Subcutaneous abdominal adipose tissue (tissue), 5 donors: ENCODE results near the gene AK9.
"Not testable (repeated sequence)": the region's sequence is repeated elsewhere in the genome, so short reads cannot be mapped to it uniquely, and the experiment has no call there.

Experiments
- H3K27ac ChIP-seq: one replicate; pipeline ENCODE4 v1.7.0; 2013; ENCODE audit warnings: low read depth, mild to moderate bottlenecking, inconsistent platforms, low read length, moderate library complexity
- H3K27me3 ChIP-seq, 5 donors: one replicate each; pipeline ENCODE4 v1.7.0; 2013; ENCODE audit warnings: low read length in 5 of 5, inconsistent platforms in 1 of 5; ENCODE audit not compliant: control insufficient read depth in 5 of 5, insufficient read depth in 4 of 5
- H3K36me3 ChIP-seq, 5 donors: one replicate each; pipeline ENCODE4 v1.7.0; 2013; ENCODE audit warnings: low read length in 5 of 5; ENCODE audit not compliant: control insufficient read depth in 5 of 5, insufficient read depth in 5 of 5
- H3K4me1 ChIP-seq, 5 donors: one replicate each; pipeline ENCODE4 v1.7.0; 2013; ENCODE audit warnings: low read length in 5 of 5, mild to moderate bottlenecking in 3 of 5, moderate library complexity in 1 of 5; ENCODE audit not compliant: control insufficient read depth in 5 of 5, insufficient read depth in 5 of 5
- H3K4me3 ChIP-seq, 5 donors: one replicate each; pipeline ENCODE4 v1.7.0; 2013; ENCODE audit warnings: low read length in 5 of 5, low read depth in 1 of 5
- H3K9ac ChIP-seq, 5 donors: one replicate each; pipeline ENCODE4 v1.7.0; 2013; ENCODE audit warnings: low read length in 5 of 5, mild to moderate bottlenecking in 4 of 5, moderate library complexity in 3 of 5
- H3K9me3 ChIP-seq, 5 donors: one replicate each; pipeline ENCODE4 v1.7.0; 2013; ENCODE audit warnings: low read length in 5 of 5; ENCODE audit not compliant: control insufficient read depth in 5 of 5
- donor health status: healthy.
- donor health status: healthy.
- donor health status: healthy.
- donor health status: healthy.
- donor health status: healthy.

The AK9 gene

DNA sequence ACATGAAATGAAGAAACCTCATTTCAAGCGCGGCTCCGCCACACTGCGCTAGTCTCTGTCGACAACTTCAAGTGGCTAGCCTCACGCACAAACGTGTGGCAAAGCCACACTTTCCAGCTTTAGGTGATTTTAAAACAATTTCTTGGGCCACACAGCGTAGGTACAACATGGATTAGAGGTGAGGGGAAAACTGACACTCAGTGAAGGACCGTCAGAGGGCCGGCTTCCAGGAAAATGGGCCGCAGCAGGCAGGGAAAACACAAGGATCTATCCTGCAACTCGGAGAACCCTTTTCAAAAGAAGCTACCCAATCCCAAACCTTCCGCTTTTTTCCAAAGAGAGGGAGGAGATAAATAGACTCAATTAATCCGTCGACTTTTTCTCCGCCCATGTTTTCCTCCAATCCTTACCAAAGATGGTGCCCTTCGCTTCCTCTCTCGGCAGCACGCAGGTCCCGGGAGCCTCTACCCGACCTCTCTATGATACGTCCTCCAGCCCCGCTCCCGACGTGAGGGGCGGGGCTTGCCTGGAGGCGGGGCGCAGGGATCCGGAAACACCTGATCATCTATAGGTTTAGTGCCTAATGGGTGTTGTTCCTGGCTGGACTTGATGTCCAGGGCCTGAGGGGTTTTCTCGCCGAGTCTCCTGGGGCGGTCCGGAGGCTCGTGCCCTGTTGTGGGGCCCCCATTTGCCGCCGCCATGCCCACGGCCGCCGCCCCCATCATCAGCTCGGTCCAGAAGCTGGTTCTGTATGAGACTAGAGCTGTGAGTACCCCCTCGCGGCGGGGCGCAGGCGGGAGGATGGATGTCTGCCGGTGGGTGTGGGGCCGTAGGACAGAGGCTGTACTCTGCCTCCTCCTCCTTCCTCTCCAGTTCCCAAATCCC lies at the start of gene AK9, which contains the start of gene FIG4:
TSS of gene AK9 (minus strand) at position 466 of the 885 bp plus-strand sequence. CDS start 15,457 bp downstream, outside the sequence.
TSS of gene FIG4 (plus strand) at position 560 of the 885 bp plus-strand sequence. CDS start at position 700, 140 bp downstream.
- Histone ChIP-seq H3K27me3 (no peaks in the 10 kb centered on the region), H3K4me1 (peaks cover 0 to 37% (median 20%) of the 10 kb centered on the region in 5 donors), H3K9ac (peak within 1 kb of the TSS; percentile 80 to 96 (median 87)), H3K36me3 (no peaks in the 10 kb centered on the region), H3K9me3 (peaks cover 0 to 4% (median 2%) of the 10 kb centered on the region in 5 donors), H3K4me3 (peak within 1 kb of the TSS; percentile 76 to 98 (median 92)), H3K27ac (peak within 1 kb of the TSS; percentile 87)

DNA sequence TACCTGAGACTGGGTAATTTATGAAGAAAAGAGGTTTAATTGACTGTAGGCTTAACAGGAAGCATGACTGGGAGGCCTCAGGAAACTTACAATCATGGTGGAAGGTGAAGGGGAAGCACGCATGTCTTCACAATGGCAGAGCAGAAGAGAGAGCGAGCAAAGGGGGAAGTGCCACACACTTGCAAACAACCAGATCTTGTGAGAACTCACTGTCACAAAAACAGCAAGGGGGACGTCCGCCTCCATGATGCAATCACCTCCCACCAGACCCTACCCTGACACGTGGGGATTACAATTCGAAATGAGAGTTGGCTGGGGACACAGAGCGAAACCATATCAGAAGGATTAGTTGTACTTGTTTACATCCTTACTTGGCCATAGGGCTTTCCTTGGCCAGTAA lies 49.8 kb upstream of the AK9 start:
- no peak overlapping the region for H3K27ac ChIP-seq
- H3K9ac ChIP-seq: no peak overlapping the region
- H3K4me1 ChIP-seq: peaks cover 0 to 4% (median 0%) of the 10 kb centered on the region in 5 donors
- H3K36me3 ChIP-seq: peaks cover 15 to 47% (median 30%) of the 10 kb centered on the region in 5 donors
- no peak overlapping the region for H3K4me3 ChIP-seq
- H3K27me3 ChIP-seq: no peaks in the 10 kb centered on the region
- H3K9me3 ChIP-seq: no peaks in the 10 kb centered on the region

DNA sequence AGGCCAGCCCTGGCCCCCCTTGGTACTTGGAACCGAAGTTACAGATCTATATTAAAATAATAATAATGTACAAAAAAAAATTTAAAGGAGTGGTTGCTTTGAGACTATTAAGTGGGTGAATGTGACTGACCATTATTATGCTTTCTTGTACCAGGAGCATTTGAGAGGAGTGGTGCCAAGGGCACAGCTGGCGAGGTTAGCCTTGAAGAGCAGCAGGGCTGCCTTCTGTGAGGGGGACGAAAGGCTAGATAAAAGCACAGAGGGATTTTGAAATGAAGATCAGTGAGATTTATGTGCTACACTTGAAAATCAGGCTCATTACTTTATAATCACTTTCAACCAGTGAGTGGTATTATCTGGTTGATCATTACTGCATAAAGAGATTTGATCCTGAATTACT lies 48.7 kb upstream of the AK9 start:
- Histone ChIP-seq H3K4me1 (peaks cover 0 to 4% (median 0%) of the 10 kb centered on the region in 5 donors), H3K36me3 (peaks cover 20 to 56% (median 34%) of the 10 kb centered on the region in 5 donors), H3K27ac (no peak overlapping the region), H3K27me3 (no peaks in the 10 kb centered on the region), H3K4me3 (no peak overlapping the region), H3K9me3 (no peaks in the 10 kb centered on the region), H3K9ac (no peak overlapping the region)

DNA sequence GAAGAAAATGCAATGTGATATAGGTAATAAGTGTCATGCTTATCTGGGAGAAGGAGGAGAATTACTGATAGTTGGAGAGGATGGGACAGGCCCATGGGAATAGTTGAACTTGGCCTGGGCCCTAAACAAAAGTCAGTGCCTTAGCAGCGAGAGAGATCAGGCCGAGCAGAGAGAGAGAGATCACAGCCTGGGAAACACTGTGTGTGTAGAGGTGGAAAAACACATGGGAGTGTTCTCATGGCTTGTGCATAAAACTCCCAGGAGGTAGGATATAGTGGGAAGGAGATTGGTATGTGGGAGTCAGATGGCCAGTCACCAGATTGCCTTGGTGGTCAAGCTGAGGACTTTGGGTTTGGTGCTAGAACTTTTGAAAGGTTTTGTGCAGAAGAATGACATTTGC lies 47.7 kb upstream of the AK9 start:
- Histone ChIP-seq H3K27ac (no peak overlapping the region), H3K9me3 (no peaks in the 10 kb centered on the region), H3K4me1 (peaks cover 0 to 4% (median 0%) of the 10 kb centered on the region in 5 donors), H3K27me3 (no peaks in the 10 kb centered on the region), H3K4me3 (no peak overlapping the region), H3K36me3 (peaks cover 15 to 50% (median 27%) of the 10 kb centered on the region in 5 donors), H3K9ac (no peak overlapping the region)

DNA sequence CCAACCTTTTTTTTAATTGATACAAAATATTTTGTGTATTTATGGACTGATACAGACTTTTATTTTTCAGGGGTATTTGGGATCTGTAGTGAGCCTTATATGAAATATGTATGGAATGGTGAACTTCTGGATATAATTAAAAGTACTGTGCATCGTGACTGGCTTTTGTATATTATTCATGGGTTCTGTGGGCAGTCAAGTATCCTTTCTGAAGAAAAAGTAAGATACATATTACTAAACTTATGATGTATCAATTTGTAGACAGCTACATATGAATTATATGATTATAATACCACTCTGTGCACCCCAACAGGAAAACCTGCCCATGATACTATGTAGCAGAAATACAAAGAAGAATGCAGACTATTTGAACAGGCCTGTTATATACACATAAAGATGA lies 47.3 kb upstream of the AK9 start:
- H3K36me3 ChIP-seq: peaks cover 12 to 51% (median 24%) of the 10 kb centered on the region in 5 donors
- H3K27ac ChIP-seq: no peak overlapping the region
- no peak overlapping the region for H3K4me3 ChIP-seq
- peaks cover 0 to 4% (median 0%) of the 10 kb centered on the region in 5 donors for H3K4me1 ChIP-seq
- no peak overlapping the region for H3K9ac ChIP-seq
- no peaks in the 10 kb centered on the region for H3K27me3 ChIP-seq
- no peaks in the 10 kb centered on the region for H3K9me3 ChIP-seq

DNA sequence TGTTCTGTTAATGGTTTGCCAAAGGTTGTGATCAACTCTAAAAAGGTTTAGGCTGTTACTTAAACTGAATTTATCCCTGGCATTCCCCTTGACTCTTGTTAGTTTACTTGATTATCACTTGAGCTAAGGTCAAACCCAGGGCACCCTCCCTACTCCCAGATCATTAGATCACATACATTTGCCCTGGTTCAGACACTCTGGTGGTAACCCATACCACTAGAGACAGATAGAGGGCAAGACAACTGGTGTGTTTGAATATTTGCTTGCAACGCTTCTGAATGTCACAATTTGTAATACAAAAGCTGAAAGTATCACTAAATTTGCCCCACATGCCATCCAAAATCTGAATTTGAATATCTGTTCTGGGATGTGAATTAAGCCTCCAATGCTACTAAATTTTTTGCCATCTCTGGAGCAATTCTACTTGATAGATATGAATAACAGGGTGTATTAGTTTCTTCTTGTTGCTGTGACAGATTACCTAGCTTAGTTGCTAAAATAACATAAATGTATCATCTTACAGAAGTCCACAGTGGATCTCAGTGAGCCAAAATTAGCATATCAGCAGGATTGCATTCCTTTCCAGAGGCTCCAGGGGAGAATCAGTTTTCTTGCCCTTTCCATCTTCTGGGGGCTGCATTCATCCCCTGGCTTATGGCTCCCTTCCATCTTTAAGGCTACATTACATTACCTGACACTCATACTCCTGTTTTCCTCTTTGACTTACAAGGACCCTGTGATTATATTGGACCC lies 45.4 kb upstream of the AK9 start:
- H3K4me1 ChIP-seq: peaks cover 0 to 4% (median 0%) of the 10 kb centered on the region in 5 donors
- H3K4me3 ChIP-seq: no peak overlapping the region
- no peaks in the 10 kb centered on the region for H3K27me3 ChIP-seq
- no peak overlapping the region for H3K9ac ChIP-seq
- no peak overlapping the region for H3K27ac ChIP-seq
- H3K9me3 ChIP-seq: no peaks in the 10 kb centered on the region
- H3K36me3 ChIP-seq: peaks cover 12 to 44% (median 24%) of the 10 kb centered on the region in 5 donors

DNA sequence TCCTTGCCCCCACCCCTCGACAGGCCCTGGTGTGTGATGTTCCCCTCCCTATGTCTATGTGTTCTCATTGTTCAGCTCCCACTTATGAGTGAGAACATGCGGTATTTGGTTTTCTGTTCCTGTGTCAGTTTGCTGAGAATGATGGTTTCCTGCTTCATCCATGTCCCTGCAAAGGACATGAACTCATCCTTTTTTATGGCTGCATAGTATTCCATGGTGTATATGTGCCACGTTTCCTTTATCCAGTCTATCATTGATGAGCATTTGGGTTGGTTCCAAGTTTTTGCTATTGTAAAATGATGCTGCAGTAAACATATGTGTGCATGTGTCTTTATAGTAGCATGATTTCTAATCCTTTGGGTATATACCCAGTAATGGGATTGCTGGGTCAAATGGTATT lies 34.2 kb upstream of the AK9 start:
- not testable (repeated sequence) for H3K27ac ChIP-seq, H3K27me3 ChIP-seq, H3K4me1 ChIP-seq, H3K9me3 ChIP-seq, H3K36me3 ChIP-seq, H3K4me3 ChIP-seq, H3K9ac ChIP-seq

DNA sequence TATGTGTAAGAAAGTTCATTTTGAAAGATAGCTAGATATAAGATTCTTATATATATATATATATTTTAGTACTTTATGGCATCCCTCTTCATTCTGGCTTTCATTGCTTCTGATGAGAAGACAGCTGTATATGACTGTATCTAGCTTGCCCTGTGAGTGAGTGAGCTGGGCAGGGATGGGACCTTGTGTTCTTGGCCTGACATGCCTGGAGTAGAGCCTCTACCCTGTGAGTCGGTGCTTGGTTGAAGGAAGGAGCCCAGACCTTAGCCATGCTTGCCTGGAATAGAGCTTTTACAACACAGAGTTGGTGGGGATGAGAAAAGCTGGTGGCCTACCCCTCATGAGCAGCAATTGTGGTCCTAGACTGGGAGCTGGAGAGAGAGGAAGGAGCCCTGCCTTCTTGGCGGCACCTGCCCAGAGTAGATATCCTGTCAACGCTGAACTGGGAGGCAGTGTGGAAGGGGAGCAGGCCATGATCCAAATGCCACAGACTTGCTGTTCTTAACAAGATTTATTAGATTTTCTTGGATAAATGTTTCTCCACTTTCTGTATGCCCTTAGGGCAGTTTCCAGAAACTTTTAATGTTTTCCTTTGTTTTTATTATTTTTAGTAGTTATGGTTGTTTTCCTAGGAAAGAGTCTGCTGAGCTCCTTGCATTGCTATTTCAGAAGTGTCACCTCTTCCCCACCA lies 31.7 kb upstream of the AK9 start:
- Histone ChIP-seq H3K9ac (no peak overlapping the region), H3K9me3 (no peaks in the 10 kb centered on the region), H3K27me3 (no peaks in the 10 kb centered on the region), H3K27ac (no peak overlapping the region), H3K4me3 (no peak overlapping the region), H3K36me3 (peaks cover 0 to 13% (median 3%) of the 10 kb centered on the region in 5 donors), H3K4me1 (peaks cover 0 to 4% (median 0%) of the 10 kb centered on the region in 5 donors)

DNA sequence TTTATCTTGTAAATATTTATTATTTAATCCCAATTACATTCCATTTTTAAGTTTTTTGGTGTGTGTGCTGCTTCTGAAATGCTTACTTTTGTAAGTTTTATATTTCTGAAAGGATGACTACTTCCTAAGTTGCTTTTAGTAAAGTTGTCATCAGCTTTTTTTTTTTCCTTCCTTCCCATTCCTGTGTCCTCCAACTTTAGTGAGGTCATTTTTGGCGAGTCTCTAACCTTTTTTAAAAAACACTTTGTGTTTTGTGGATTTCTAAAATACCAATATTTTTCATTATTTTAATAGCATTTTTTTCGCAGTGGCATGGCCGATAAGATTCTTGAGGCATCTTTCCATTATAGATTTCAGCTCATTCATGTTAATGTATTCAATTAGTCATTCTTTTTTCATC lies 31.0 kb upstream of the AK9 start:
- no peak overlapping the region for H3K9ac ChIP-seq
- H3K27ac ChIP-seq: no peak overlapping the region
- H3K9me3 ChIP-seq: no peaks in the 10 kb centered on the region
- H3K27me3 ChIP-seq: no peaks in the 10 kb centered on the region
- peaks cover 3 to 16% (median 10%) of the 10 kb centered on the region in 5 donors for H3K36me3 ChIP-seq
- H3K4me1 ChIP-seq: peaks cover 0 to 4% (median 0%) of the 10 kb centered on the region in 5 donors
- no peak overlapping the region for H3K4me3 ChIP-seq
